Measurements from ENCODE around the gene CFAP410. TPM values are rescaled to one million over a fixed set of nuclear protein-coding genes. Genes with fewer than 3 reads are reported as not detected.

Gene CFAP410
- total and polyA plus RNA-seq, 2 donors (not counting 1 experiment from before 2014, with no cell fraction given), result 69.2 to 98.8 TPM

DNA sequence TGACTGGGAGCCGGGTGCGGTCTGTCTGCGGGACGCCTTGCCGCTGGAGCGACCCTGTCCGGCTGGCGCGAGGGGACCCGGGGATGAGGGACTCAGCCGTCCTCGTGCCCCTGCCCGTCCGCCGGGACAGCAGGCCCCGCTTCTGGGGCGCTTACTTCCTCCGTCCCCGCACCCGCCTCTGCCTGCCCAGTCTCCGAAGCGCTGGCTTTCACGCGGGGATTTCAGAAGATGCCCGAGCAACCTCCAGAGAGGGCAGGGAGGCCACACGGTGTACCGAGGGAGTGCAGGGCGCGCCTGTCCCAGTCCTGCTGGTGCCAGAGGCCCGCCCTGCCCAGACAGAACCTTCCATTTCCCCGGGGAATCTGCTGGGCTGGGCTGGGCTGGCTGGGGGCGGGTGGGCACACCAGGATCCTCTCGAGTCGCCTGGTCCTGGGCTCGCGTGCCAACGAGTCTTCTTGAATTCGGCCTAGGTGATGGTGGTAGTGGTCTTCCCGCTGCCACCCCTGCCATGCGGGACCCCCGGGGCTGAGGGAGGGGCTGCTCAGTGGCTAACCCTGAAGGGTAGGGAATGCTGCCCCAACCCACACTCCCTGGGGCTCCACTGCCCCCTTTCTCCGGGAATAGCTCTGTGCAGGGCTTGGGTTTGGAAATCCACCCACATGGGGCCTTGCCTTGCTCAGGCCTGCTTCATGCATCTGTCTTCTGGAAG is 11.7 kb upstream of the CFAP410 start:
- no peak overlapping the region for H3K4me3 Mint-ChIP-seq
- H3K4me1 ChIP-seq (ENCODE audit: control insufficient read depth in 2 of 2, insufficient read depth in 2 of 2, low read length in 2 of 2), result peaks cover 45 to 49% of the 10 kb centered on the region in 2 donors

More for the DNA sequence above, 11.7 kb upstream of the CFAP410 start:
- Mint-ChIP-seq H3K4me1 (peaks cover 33% of the 10 kb centered on the region), H3K9me3 (ENCODE audit: insufficient read depth) (no peaks in the 10 kb centered on the region), H3K27ac (no peak overlapping the region), H3K27me3 (peaks cover 15% of the 10 kb centered on the region)
- H3K27ac ChIP-seq (ENCODE audit: low read length in 2 of 2), result no peak overlapping the region
- H3K4me3 ChIP-seq (ENCODE audit: control extremely low read depth in 1 of 5, extremely low read depth in 1 of 5, insufficient read depth in 1 of 5, low read depth in 2 of 5, low read length in 4 of 5), result no peak overlapping the region
- peaks cover 0 to 7% (median 0%) of the 10 kb centered on the region in 3 donors for H3K9me3 ChIP-seq (ENCODE audit: control extremely low read depth in 1 of 3, control insufficient read depth in 2 of 3, insufficient read depth in 1 of 3, low read length in 2 of 3)
- DNase-seq, result no peak
- 52% methylated on average over 40 of the region's 42 CpGs for WGBS (ENCODE audit: insufficient coverage)
- H3K27me3 ChIP-seq (replicated peaks in 1 of 4; ENCODE audit: control extremely low read depth in 1 of 4, control insufficient read depth in 3 of 4, insufficient read depth in 4 of 4, low read length in 3 of 4), result peaks cover 0 to 28% (median 12%) of the 10 kb centered on the region in 4 experiments
- intact Hi-C loops (cut with micrococcal nuclease), result loop anchor here (10.0 kb wide), 1 partner anchor 134 kb away; no protein-coding TSS in a partner anchor
- H4K20me1 ChIP-seq (ENCODE audit: control insufficient read depth, insufficient read depth, low read length, poor library complexity, severe bottlenecking), result no peaks in the 10 kb centered on the region
- peak overlapping the region; percentile 29 for H3K4me2 ChIP-seq (replicated peaks; ENCODE audit: low read depth, low read length, poor library complexity, severe bottlenecking)
- POLR2A ChIA-PET, result no interaction called here
- H3K9ac ChIP-seq (ENCODE audit: low read length), result no peak overlapping the region
- CTCF ChIA-PET, result no interaction called here
- H2AFZ ChIP-seq (ENCODE audit: insufficient read depth, low read depth, low read length, poor library complexity, severe bottlenecking), result no peak overlapping the region
- H3K79me2 ChIP-seq (ENCODE audit: control insufficient read depth, insufficient read depth, low read length), result no peaks in the 10 kb centered on the region
- TF ChIP-seq EZH2 (IDR thresholded peaks at IDR 0.05; ENCODE audit: borderline replicate concordance, insufficient read depth, low read depth, low read length, poor library complexity, severe bottlenecking) (no peak), CTCF (IDR thresholded peaks at IDR 0.05) (no peak)
- no peak for ATAC-seq (ENCODE audit: low read depth)
- no peaks in the 10 kb centered on the region for H3K36me3 ChIP-seq (replicated peaks in 1 of 2; ENCODE audit: control extremely low read depth in 1 of 2, control insufficient read depth in 1 of 2, extremely low read depth in 1 of 2, insufficient read depth in 2 of 2, low read length in 1 of 2)

Data from B cell (primary cell).